ENCODE results near the gene DDR2. TPM values are rescaled to one million over a fixed set of nuclear protein-coding genes. Genes with fewer than 3 reads are reported as not detected.

DDR2 gene
- total RNA-seq, 4 donors from 2014 or later, result 15.1 to 36.9 (median 20.0) TPM

DNA sequence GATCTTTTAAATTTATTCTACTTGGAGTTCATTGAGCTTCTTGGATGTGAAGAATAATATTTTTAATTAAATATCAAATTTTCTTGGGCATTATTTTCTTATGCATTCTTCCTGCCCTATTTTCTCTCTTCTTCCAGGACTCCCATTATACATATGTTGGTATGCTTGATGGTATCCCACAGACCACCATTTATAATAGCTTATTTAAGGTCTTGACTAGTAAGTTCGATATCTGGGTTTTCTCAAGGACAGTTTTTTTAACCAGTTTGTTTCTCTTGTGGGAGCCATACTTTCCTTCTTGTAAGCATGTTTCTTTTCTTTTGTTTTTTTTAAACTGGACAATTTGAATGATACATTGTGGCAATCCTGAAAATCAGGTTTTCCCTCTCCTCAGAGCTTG is 15.4 kb upstream of the DDR2 start:
- 92 to 98% methylated on average over 1 of the region's 1 CpG for WGBS, 2 donors
- no peak for TF ChIP-seq CTCF (IDR thresholded peaks at IDR 0.05)
- no peak for TF ChIP-seq POLR2A (IDR thresholded peaks at IDR 0.05)
- intact Hi-C loops (cut with DNase I; ENCODE audit: low total_unique reads), result no loop called here
- H3K4me3 ChIP-seq (ENCODE audit: low read depth, poor library complexity, severe bottlenecking), result no peak overlapping the region
- no peak for DNase-seq (ENCODE audit: low spot score in 2 of 2)

DNA sequence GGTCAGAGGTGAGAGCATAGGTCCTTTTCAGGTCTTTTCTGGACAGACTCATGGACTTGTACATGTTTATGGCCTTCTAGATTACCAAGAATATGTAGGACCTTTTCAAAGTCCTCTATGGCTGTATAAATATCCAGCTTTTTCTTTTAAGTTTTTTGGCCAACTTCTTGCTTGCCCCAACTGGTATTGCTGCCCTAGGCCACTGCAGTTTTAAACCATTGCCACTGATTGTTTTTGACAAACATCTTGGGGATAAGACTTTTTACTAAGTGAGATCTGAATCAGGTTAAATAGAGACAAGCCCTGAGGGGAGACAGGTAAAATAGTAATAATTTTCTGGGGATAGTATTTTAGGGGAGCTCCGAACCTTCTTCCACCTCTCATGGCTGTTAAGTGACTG is 14.8 kb upstream of the DDR2 start:
- intact Hi-C loops (cut with DNase I; ENCODE audit: low total_unique reads), result no loop called here
- 100% methylated on average over 1 of the region's 1 CpG for WGBS, 2 donors
- H3K4me3 ChIP-seq (ENCODE audit: low read depth, poor library complexity, severe bottlenecking), result no peak overlapping the region
- TF ChIP-seq POLR2A (IDR thresholded peaks at IDR 0.05) (no peak), CTCF (IDR thresholded peaks at IDR 0.05) (no peak)
- no peak for DNase-seq (ENCODE audit: low spot score in 2 of 2)

DNA sequence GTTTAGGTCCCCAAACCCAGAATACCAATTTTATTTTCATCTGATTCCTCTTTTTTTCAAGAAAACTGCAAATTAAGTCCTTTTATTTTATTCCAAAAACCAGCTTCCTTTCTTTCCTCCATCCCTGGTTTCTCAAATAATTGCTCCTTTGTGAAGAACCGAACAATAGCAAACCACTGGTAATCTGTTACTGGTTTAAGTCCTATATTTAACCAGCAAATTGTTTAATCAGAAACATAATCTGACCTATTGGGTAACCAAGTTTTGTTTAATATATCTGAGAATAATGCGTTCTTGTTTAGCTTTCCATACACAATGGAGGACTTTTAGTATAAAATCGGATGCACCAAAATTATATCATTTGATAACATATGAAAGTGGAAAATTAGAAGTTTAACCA is 13.2 kb upstream of the DDR2 start:
- intact Hi-C loops (cut with DNase I; ENCODE audit: low total_unique reads), result no loop called here
- TF ChIP-seq CTCF (IDR thresholded peaks at IDR 0.05), result no peak
- TF ChIP-seq POLR2A (IDR thresholded peaks at IDR 0.05), result no peak
- 87 to 89% methylated on average over 3 of the region's 3 CpGs for WGBS, 2 donors
- DNase-seq (ENCODE audit: low spot score in 2 of 2), result no peak
- H3K4me3 ChIP-seq (ENCODE audit: low read depth, poor library complexity, severe bottlenecking), result no peak overlapping the region

GRCh38 chr1:162621256-162621655 is 11.0 kb upstream of the DDR2 start:
- TF ChIP-seq POLR2A (IDR thresholded peaks at IDR 0.05) (no peak), CTCF (IDR thresholded peaks at IDR 0.05) (no peak)
- no peak for DNase-seq (ENCODE audit: low spot score in 2 of 2)
- no peak overlapping the region for H3K4me3 ChIP-seq (ENCODE audit: low read depth, poor library complexity, severe bottlenecking)
- intact Hi-C loops (cut with DNase I; ENCODE audit: low total_unique reads), result no loop called here

DNA sequence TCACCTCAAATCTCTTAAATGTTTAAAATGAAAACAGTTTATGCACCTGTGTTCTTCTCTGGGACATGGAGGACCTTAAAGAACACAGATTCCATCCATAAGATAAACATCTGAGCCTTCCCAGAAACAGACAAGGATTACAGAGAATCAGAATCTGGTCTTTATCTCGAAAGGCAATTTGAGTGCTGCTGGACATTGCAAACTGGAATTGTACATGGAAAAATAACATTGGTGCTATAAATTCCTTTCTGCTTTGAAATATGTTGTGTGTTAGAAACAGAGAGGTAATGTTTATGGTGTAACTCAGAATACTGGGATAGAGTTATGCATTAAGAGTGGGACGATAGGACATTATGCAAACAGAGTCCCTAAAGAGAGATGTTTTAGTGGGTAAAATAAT is 6.6 kb upstream of the DDR2 start:
- no peak for TF ChIP-seq POLR2A (IDR thresholded peaks at IDR 0.05)
- 83 to 84% methylated on average over 2 of the region's 2 CpGs for WGBS, 2 donors
- no peak for DNase-seq (ENCODE audit: low spot score in 2 of 2)
- no peak overlapping the region for H3K4me3 ChIP-seq (ENCODE audit: low read depth, poor library complexity, severe bottlenecking)
- intact Hi-C loops (cut with DNase I; ENCODE audit: low total_unique reads), result no loop called here

DNA sequence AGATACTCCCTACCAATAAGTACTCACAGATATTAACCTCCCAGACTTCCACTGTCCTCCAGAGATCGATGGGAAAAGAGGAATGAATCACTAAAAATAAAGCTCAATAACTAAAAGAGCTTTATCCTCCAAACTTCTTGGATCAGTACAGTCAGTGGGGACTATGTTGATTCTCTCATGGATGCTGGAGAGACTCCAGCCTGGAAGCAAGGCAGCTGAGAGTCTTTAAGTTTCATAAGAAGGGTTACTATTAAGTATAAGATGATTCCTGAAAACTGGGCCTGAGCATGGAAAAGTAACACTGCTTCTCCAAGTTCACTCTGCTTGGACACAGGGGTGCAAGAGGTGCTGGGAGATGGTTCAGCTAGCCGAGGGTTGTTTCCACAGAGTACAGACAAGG is 6.2 kb upstream of the DDR2 start:
- 56 to 60% methylated on average over 2 of the region's 2 CpGs for WGBS, 2 donors
- no peak for DNase-seq (ENCODE audit: low spot score in 2 of 2)
- no peak for TF ChIP-seq CTCF (IDR thresholded peaks at IDR 0.05)
- no peak for TF ChIP-seq POLR2A (IDR thresholded peaks at IDR 0.05)

More for the DNA sequence above, 6.2 kb upstream of the DDR2 start:
- intact Hi-C loops (cut with DNase I; ENCODE audit: low total_unique reads), result no loop called here
- H3K4me3 ChIP-seq (ENCODE audit: low read depth, poor library complexity, severe bottlenecking), result no peak overlapping the region

Data from lower leg skin (tissue), 4 donors.